ENCODE data around the gene C2orf92.

Gene C2orf92

DNA sequence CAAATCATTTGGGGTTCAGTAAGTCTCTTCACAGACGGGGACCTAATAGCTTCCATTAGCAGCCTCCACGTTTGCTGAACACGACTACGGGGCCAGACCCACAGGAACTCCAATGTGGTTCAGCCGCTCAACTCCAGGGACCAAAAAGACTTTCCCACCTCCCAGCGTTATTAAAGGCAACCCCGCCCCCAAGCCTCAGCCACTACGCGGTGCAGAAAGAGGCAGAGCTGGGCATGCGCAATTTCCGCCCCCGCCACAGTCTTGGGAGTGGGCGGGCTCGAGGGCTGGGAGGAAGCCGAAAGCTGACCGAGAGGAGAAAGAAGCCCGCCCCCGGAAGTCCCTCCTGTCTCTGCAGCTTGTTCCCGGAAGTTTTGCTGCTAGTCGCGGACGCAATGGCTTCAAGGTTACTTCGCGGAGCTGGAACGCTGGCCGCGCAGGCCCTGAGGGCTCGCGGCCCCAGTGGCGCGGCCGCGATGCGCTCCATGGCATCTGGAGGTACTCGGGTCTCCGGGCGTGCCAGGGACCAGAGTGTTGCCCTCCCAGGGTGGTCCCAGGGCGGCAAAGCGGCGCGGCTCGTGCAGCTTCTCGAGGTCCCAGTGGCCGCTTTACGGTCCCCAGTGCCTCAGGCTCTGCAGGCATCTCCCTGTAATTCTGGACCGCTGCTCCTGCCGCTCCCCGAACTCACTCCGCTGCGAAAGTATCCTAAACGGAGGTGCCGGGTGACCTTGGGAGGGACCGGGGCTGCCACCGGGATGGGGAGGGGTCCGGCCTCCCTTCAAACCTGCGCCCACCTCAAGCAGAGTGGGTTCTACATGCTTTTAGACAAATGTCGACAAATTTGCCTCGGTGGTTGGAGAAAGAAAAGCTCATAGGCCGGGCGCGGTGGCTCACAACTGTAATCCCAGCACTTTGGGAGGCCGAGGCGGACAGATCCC, 23.6 kb upstream of the C2orf92 start, which contains the start of gene COX5B:
Gene COX5B, plus strand, starts transcription at position 368 of the 935 bp plus-strand sequence. Its CDS starts 25 bp downstream, at position 393.
- peak within 1 kb of the TSS in 1 of 2 experiments; percentile 46 for H3K23ac ChIP-seq (ENCODE audit: low read length in 2 of 2)
- H3K27ac ChIP-seq (ENCODE audit: low read length, poor library complexity, severe bottlenecking) = peak within 1 kb of the TSS; percentile 85
- peak within 1 kb of the TSS; percentile 9 to 99 for H3K14ac ChIP-seq (ENCODE audit: low read length in 2 of 2)
- H3K36me3 ChIP-seq (ENCODE audit: control insufficient read depth in 1 of 2, insufficient read depth in 2 of 2, low read depth in 1 of 2, low read length in 2 of 2) = peaks cover 9 to 35% of the 10 kb centered on the region in 2 experiments
- H2BK12ac ChIP-seq (ENCODE audit: low read length in 2 of 2) = peak within 1 kb of the TSS in 1 of 2 experiments; percentile 72
- no peaks in the 10 kb centered on the region for H3K27me3 ChIP-seq (ENCODE audit: control insufficient read depth in 1 of 2, insufficient read depth in 1 of 2, low read length in 2 of 2)
- no peak within 1 kb of the TSS for H2AK5ac ChIP-seq (ENCODE audit: low read length, severe bottlenecking)
- H2BK15ac ChIP-seq (ENCODE audit: low read depth, poor library complexity, severe bottlenecking) = peak within 1 kb of the TSS; percentile 84
- peak within 1 kb of the TSS; percentile 42 for H2BK120ac ChIP-seq (ENCODE audit: low read depth, low read length)
- H3K4me3 ChIP-seq (ENCODE audit: insufficient read depth in 1 of 2, low read depth in 1 of 2, low read length in 2 of 2) = peak within 1 kb of the TSS; percentile 87 to 98
- 2% methylated on average over 63 of the region's 63 CpGs for WGBS
- peak within 1 kb of the TSS; percentile 97 for H4K8ac ChIP-seq (ENCODE audit: low read length)
- no peaks in the 10 kb centered on the region for H3K9me3 ChIP-seq (ENCODE audit: control insufficient read depth, low read length)
- peak within 1 kb of the TSS; percentile 99 for H2AFZ ChIP-seq (ENCODE audit: low read depth, low read length)
- peak within 1 kb of the TSS; percentile 91 to 99 for H3K18ac ChIP-seq (ENCODE audit: low read depth in 1 of 2, low read length in 2 of 2)
- H2BK5ac ChIP-seq (ENCODE audit: low read depth, low read length, poor library complexity, severe bottlenecking) = peak within 1 kb of the TSS; percentile 50
- H3K9ac ChIP-seq (ENCODE audit: low read length) = peak within 1 kb of the TSS; percentile 99
- H3K79me1 ChIP-seq (replicated peaks; ENCODE audit: low read length, poor library complexity, severe bottlenecking) = peaks cover 7% of the 10 kb centered on the region
- H3K4me2 ChIP-seq (ENCODE audit: low read length, poor library complexity, severe bottlenecking) = peak within 1 kb of the TSS; percentile 86
- H3K4ac ChIP-seq (ENCODE audit: low read depth in 1 of 2, low read length in 2 of 2) = peak within 1 kb of the TSS; percentile 77 to 87
- H3K4me1 ChIP-seq (ENCODE audit: control insufficient read depth, insufficient read depth, low read depth, low read length) = peaks cover 6% of the 10 kb centered on the region
- H4K91ac ChIP-seq (ENCODE audit: low read length) = peak within 1 kb of the TSS; percentile 77
- DNase-seq = peak; percentile 98

DNA sequence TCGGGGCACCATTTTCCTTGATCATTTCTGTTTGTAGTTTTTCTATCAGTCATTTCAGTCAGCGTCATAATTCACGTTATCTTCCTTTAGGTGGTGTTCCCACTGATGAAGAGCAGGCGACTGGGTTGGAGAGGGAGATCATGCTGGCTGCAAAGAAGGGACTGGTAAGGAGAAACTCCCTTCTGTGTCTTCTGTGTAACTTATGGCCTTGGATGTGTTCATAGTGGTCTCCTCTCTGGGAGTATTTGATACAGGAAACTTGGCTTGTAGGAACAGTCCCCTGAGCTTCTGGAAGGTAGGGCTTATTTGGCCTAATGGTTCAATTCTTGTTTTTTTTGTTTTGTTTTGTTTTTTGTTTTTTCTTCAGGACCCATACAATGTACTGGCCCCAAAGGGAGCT, 22.5 kb upstream of the C2orf92 start:
- Histone ChIP-seq H3K36me3 (ENCODE audit: control insufficient read depth in 1 of 2, insufficient read depth in 2 of 2, low read depth in 1 of 2, low read length in 2 of 2) (peaks cover 11 to 38% of the 10 kb centered on the region in 2 experiments), H2BK5ac (ENCODE audit: low read depth, low read length, poor library complexity, severe bottlenecking) (no peak overlapping the region), H3K4me2 (ENCODE audit: low read length, poor library complexity, severe bottlenecking) (peak overlapping the region; percentile 83), H3K27me3 (ENCODE audit: control insufficient read depth in 1 of 2, insufficient read depth in 1 of 2, low read length in 2 of 2) (no peaks in the 10 kb centered on the region), H3K23ac (ENCODE audit: low read length in 2 of 2) (peak overlapping the region in 1 of 2 experiments; percentile 23), H3K79me1 (replicated peaks; ENCODE audit: low read length, poor library complexity, severe bottlenecking) (peaks cover 7% of the 10 kb centered on the region), H3K4me3 (ENCODE audit: insufficient read depth in 1 of 2, low read depth in 1 of 2, low read length in 2 of 2) (peak overlapping the region in 1 of 2 experiments; percentile 98), H4K8ac (ENCODE audit: low read length) (no peak overlapping the region), H3K9ac (ENCODE audit: low read length) (peak overlapping the region; percentile 99), H3K14ac (ENCODE audit: low read length in 2 of 2) (no peak overlapping the region), H3K18ac (ENCODE audit: low read depth in 1 of 2, low read length in 2 of 2) (no peak overlapping the region), H3K4ac (ENCODE audit: low read depth in 1 of 2, low read length in 2 of 2) (no peak overlapping the region), H2AFZ (ENCODE audit: low read depth, low read length) (no peak overlapping the region), H2BK15ac (ENCODE audit: low read depth, poor library complexity, severe bottlenecking) (no peak overlapping the region), H4K91ac (ENCODE audit: low read length) (no peak overlapping the region), H2BK12ac (ENCODE audit: low read length in 2 of 2) (no peak overlapping the region), H2AK5ac (ENCODE audit: low read length, severe bottlenecking) (no peak overlapping the region), H3K27ac (ENCODE audit: low read length, poor library complexity, severe bottlenecking) (no peak overlapping the region), H2BK120ac (ENCODE audit: low read depth, low read length) (no peak overlapping the region), H3K9me3 (ENCODE audit: control insufficient read depth, low read length) (no peaks in the 10 kb centered on the region), H3K4me1 (ENCODE audit: control insufficient read depth, insufficient read depth, low read depth, low read length) (peaks cover 6% of the 10 kb centered on the region)
- no peak for DNase-seq
- WGBS = 95% methylated on average over 4 of the region's 4 CpGs

DNA sequence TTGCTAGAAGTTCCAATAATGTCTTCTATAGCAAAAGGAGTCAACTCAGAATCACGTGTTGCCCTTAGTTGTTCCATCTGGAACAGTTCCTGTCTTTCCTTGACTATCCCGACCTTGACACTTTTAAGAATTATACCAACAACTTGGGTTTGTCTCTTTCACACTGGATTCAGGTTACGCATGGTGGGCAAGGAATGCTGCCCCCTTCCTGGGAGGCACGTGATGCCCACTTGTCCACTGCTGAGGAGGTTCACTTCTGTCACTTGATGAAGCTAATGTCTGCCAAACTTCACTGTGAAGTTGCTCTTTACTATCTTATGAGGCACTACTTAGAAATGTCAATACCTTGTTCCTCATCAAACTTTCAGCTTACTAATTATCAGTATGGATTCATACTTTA, 18.4 kb upstream of the C2orf92 start:
- Histone ChIP-seq H4K91ac (ENCODE audit: low read length) (no peak overlapping the region), H3K18ac (ENCODE audit: low read depth in 1 of 2, low read length in 2 of 2) (no peak overlapping the region), H2BK15ac (ENCODE audit: low read depth, poor library complexity, severe bottlenecking) (no peak overlapping the region), H3K14ac (ENCODE audit: low read length in 2 of 2) (no peak overlapping the region), H3K9ac (ENCODE audit: low read length) (no peak overlapping the region), H3K36me3 (ENCODE audit: control insufficient read depth in 1 of 2, insufficient read depth in 2 of 2, low read depth in 1 of 2, low read length in 2 of 2) (peaks cover 37 to 69% of the 10 kb centered on the region in 2 experiments), H3K27me3 (ENCODE audit: control insufficient read depth in 1 of 2, insufficient read depth in 1 of 2, low read length in 2 of 2) (no peaks in the 10 kb centered on the region), H2AK5ac (ENCODE audit: low read length, severe bottlenecking) (no peak overlapping the region), H4K8ac (ENCODE audit: low read length) (no peak overlapping the region), H3K4ac (ENCODE audit: low read depth in 1 of 2, low read length in 2 of 2) (no peak overlapping the region), H2BK5ac (ENCODE audit: low read depth, low read length, poor library complexity, severe bottlenecking) (no peak overlapping the region), H2BK120ac (ENCODE audit: low read depth, low read length) (no peak overlapping the region), H3K4me2 (ENCODE audit: low read length, poor library complexity, severe bottlenecking) (no peak overlapping the region), H3K9me3 (ENCODE audit: control insufficient read depth, low read length) (peaks cover 18% of the 10 kb centered on the region), H2AFZ (ENCODE audit: low read depth, low read length) (no peak overlapping the region), H3K4me1 (ENCODE audit: control insufficient read depth, insufficient read depth, low read depth, low read length) (peaks cover 2% of the 10 kb centered on the region), H3K4me3 (ENCODE audit: insufficient read depth in 1 of 2, low read depth in 1 of 2, low read length in 2 of 2) (no peak overlapping the region), H3K23ac (ENCODE audit: low read length in 2 of 2) (no peak overlapping the region), H3K27ac (ENCODE audit: low read length, poor library complexity, severe bottlenecking) (no peak overlapping the region), H2BK12ac (ENCODE audit: low read length in 2 of 2) (no peak overlapping the region), H3K79me1 (replicated peaks; ENCODE audit: low read length, poor library complexity, severe bottlenecking) (peaks cover 7% of the 10 kb centered on the region)
- 88% methylated on average over 4 of the region's 4 CpGs for WGBS
- no peak for DNase-seq

GRCh38 chr2:97653473-97653872, 16.0 kb upstream of the C2orf92 start:
- H3K23ac ChIP-seq (ENCODE audit: low read length in 2 of 2) = no peak overlapping the region
- no peak overlapping the region for H3K18ac ChIP-seq (ENCODE audit: low read depth in 1 of 2, low read length in 2 of 2)
- no peak overlapping the region for H4K8ac ChIP-seq (ENCODE audit: low read length)
- H3K79me1 ChIP-seq (replicated peaks; ENCODE audit: low read length, poor library complexity, severe bottlenecking) = peaks cover 10% of the 10 kb centered on the region
- H3K9me3 ChIP-seq (ENCODE audit: control insufficient read depth, low read length) = peaks cover 18% of the 10 kb centered on the region
- peaks cover 57 to 79% of the 10 kb centered on the region in 2 experiments for H3K36me3 ChIP-seq (ENCODE audit: control insufficient read depth in 1 of 2, insufficient read depth in 2 of 2, low read depth in 1 of 2, low read length in 2 of 2)
- 93% methylated on average over 2 of the region's 2 CpGs for WGBS
- no peak overlapping the region for H2AK5ac ChIP-seq (ENCODE audit: low read length, severe bottlenecking)
- no peaks in the 10 kb centered on the region for H3K27me3 ChIP-seq (ENCODE audit: control insufficient read depth in 1 of 2, insufficient read depth in 1 of 2, low read length in 2 of 2)
- H2BK12ac ChIP-seq (ENCODE audit: low read length in 2 of 2) = no peak overlapping the region
- no peak overlapping the region for H2BK5ac ChIP-seq (ENCODE audit: low read depth, low read length, poor library complexity, severe bottlenecking)
- H4K91ac ChIP-seq (ENCODE audit: low read length) = no peak overlapping the region
- H2BK120ac ChIP-seq (ENCODE audit: low read depth, low read length) = no peak overlapping the region
- no peak overlapping the region for H3K9ac ChIP-seq (ENCODE audit: low read length)
- H2BK15ac ChIP-seq (ENCODE audit: low read depth, poor library complexity, severe bottlenecking) = no peak overlapping the region
- no peak overlapping the region for H3K14ac ChIP-seq (ENCODE audit: low read length in 2 of 2)
- no peak overlapping the region for H2AFZ ChIP-seq (ENCODE audit: low read depth, low read length)
- H3K27ac ChIP-seq (ENCODE audit: low read length, poor library complexity, severe bottlenecking) = no peak overlapping the region
- no peak overlapping the region for H3K4me2 ChIP-seq (ENCODE audit: low read length, poor library complexity, severe bottlenecking)
- DNase-seq = no peak
- H3K4ac ChIP-seq (ENCODE audit: low read depth in 1 of 2, low read length in 2 of 2) = no peak overlapping the region
- no peak overlapping the region for H3K4me3 ChIP-seq (ENCODE audit: insufficient read depth in 1 of 2, low read depth in 1 of 2, low read length in 2 of 2)
- H3K4me1 ChIP-seq (ENCODE audit: control insufficient read depth, insufficient read depth, low read depth, low read length) = no peaks in the 10 kb centered on the region
